GM21360 (cell line): ENCODE measurements around the gene NAV2.

Experiments used
- ATAC-seq: cut with Tn5 transposase; IDR thresholded peaks from one replicate; pipeline ENCODE4 v1.9.1; 2021; ENCODE audit warnings: mild to moderate bottlenecking, moderate library complexity; ENCODE audit not compliant: unreplicated experiment

The NAV2 gene, protein sequence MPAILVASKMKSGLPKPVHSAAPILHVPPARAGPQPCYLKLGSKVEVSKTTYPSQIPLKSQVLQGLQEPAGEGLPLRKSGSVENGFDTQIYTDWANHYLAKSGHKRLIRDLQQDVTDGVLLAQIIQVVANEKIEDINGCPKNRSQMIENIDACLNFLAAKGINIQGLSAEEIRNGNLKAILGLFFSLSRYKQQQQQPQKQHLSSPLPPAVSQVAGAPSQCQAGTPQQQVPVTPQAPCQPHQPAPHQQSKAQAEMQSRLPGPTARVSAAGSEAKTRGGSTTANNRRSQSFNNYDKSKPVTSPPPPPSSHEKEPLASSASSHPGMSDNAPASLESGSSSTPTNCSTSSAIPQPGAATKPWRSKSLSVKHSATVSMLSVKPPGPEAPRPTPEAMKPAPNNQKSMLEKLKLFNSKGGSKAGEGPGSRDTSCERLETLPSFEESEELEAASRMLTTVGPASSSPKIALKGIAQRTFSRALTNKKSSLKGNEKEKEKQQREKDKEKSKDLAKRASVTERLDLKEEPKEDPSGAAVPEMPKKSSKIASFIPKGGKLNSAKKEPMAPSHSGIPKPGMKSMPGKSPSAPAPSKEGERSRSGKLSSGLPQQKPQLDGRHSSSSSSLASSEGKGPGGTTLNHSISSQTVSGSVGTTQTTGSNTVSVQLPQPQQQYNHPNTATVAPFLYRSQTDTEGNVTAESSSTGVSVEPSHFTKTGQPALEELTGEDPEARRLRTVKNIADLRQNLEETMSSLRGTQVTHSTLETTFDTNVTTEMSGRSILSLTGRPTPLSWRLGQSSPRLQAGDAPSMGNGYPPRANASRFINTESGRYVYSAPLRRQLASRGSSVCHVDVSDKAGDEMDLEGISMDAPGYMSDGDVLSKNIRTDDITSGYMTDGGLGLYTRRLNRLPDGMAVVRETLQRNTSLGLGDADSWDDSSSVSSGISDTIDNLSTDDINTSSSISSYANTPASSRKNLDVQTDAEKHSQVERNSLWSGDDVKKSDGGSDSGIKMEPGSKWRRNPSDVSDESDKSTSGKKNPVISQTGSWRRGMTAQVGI (N-terminal part only)

DNA sequence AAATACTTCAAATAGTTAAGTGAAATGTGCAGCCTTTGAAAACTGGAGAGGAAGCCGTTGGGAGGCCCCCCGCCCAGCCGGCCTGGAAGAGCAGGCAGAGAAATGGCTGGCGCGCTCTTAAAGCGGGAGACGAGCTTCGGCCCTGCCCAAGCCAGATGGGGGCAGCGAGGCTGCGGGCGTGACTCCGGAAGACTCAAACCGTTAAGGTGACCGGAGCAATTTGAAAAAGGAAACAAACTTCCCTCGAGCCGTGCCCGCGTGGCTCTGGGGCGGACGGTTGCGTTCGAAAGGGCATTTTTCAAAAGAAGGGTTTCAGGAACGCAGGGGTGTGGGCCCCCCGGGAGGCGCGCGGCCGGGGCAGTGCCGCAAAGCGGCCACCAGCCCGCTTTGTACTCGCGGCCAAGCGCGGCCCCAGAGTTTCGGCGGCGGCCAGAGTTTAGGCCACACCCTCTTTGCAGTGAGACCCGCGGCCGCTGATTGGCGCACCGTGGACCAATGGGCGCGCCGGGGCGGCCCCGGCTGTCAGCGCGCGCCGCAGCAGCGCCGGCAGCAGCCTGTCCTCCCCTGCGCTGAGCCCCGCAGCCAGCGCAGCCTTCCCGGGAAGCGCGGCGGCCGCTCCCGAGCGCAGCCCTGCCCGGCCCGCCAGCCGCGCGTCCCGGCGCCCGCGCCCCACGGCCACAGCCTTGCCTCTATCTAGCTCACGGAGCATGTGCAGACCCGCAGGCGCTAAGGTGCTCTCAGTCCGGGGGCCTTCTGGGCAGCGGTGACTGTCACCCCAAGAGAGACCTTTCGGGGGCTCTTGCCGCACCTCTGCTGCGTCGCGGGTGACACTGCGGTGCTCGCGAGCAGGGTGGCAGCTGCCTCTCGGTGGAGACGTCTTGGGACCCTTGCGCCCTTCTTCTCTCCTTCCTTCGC lies at the start of gene NAV2:
NAV2 (plus strand) TSS at position 557 of the 915 bp plus-strand sequence. CDS start 859 bp downstream, outside the sequence.
- peak; percentile 99 for ATAC-seq

DNA sequence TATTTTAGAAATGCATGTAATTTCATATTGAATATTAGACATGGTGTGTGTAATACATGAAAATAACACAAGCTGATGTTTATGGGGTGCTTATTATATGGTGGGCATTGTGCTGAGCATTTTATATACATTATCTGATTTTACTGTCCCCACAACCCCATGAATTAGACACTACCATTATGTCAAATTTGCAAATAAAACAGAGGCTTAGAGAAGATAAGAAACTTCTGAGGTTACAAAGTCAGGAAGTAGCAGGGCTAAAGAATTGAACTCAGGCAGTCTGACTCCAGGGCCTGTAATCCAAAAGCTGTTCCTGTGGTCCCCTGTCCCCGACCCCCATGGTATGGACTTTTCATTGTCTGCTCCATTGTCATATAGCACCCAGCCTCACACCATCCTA lies 49.4 kb upstream of the NAV2 start:
- ATAC-seq: no peak

DNA sequence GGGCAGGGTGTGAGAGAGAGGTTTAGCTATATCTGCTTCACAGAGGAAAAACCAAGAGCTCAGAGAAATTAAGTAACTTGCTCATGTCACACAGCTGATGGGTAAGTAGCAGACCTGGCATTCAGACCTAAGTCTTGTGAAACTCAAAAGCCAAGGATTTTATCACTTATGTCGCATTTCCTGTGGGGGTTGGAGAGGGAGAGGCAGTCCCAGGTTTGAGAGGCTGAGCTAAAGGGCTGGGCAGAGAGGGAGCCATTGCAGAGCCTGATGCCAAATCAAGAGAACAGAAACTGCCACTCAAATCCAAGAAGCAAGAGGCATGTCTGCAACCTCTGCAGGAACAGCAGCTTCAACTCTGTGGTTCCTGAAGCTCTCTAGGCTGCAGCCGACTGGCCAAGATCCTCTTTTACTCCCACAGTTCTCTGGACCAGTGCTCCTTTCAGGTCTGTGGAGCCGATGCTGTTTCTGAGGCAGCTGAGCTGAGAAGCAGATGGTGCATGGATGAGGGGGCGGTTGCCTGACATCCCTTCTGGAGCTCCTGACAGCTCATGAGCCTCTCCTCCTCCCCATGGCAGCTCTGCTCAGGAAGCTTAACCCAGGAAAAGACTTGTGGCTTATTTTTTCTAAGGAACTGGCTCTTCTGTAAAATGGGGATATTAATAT lies 47.6 kb upstream of the NAV2 start:
- no peak for ATAC-seq

DNA sequence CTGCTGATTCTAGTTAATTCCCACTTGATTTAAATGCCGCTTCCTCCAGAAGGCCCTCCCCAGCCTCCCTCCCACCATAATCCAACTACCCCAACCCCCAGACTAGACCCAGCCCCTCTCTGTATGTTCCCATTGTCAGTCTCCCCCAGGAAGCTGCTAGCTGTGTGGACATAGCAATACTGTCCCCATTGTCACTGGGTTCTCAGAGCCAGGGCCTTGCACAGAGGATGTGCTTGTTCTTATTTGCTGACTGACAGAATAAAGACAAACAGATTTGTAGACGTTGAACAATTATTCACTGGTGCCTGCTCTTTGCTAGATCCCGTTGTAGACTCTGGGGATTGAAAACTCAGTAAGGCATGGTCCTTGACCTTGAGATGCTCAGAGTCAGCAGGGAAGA lies 45.7 kb upstream of the NAV2 start:
- no peak for ATAC-seq

DNA sequence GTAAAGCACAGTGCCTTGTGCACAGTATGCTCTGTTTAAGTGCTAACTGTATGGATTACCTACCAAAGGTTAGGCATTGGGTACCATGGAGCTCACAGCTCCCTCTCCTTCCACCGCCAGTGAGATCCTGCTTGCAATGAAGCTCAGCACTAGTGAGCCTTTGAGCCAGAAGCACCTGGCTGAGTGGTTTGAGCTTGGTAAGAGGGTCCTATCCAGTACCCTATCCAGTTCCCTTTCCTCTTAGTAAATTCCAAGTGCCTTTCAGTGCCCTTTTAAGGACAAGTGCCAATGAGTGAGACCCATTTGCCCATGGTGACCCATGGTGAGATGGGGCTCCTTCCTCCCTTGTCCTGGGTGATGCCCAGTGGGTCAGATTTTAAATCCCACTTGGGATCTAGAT lies 43.1 kb upstream of the NAV2 start:
- no peak for ATAC-seq

DNA sequence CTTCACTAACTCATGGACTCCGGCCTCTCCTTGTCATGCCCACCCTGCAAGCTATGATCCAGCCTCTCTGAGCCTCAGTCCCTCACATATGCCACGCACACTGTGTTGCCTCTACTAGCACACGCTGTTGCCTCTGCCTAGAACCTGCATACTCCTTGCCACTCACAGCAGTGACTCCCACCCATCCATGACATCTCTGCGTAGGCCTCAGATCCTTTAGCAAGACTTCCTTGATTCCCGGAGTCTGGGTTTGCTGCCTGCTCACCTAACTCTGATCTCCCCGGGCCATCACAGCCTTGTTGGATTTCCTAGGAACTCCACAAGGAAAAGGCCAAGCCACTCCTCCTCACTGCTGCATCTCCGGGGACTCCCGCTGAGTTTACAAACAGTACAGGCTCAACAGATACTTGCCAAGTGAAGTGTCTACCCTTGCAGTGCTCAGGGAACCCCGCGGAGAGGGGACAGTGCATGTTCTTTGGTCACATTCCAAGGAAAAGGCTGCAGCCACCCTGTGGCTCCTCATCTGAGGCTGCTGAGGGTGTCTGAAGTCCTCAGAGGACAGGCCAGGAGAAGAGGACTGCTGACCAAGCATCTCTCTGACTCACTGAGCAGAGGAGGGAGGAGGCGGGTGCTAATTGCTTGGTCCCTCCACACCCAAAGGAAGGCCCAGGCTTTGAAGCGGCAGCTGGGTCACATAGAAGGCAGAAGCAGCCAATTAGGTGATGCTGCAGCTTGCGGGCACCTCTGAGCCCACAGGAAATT lies 42.4 kb upstream of the NAV2 start:
- no peak for ATAC-seq

DNA sequence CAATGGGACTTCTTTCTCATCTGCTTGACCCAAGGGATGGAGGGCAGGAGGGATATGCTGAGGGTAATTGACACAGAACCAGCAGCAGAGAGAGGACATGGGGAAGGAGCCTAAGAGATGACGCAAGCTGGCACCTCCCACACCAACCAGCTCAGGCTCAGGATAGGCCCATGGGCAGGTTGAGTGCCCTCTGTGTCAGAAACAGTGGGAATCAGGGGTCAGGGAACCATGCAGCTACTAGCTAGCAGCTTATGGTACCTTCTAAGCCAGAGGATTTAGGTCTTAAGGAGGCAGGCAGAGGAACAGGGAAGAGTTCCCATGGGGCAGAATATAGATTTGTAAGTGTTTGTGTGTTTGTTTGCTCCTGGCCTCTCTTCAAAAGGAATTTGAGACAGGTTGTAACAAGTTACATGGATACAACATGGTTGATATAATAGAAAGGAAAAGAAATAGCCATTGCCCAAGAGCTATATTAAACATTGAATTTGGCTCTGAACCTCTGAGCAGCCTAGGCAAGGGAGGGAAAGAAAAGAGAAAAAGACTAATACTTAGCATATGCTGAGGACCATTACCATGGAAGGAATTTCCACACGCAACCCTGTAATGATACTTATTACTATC lies 39.9 kb upstream of the NAV2 start:
- no peak for ATAC-seq

DNA sequence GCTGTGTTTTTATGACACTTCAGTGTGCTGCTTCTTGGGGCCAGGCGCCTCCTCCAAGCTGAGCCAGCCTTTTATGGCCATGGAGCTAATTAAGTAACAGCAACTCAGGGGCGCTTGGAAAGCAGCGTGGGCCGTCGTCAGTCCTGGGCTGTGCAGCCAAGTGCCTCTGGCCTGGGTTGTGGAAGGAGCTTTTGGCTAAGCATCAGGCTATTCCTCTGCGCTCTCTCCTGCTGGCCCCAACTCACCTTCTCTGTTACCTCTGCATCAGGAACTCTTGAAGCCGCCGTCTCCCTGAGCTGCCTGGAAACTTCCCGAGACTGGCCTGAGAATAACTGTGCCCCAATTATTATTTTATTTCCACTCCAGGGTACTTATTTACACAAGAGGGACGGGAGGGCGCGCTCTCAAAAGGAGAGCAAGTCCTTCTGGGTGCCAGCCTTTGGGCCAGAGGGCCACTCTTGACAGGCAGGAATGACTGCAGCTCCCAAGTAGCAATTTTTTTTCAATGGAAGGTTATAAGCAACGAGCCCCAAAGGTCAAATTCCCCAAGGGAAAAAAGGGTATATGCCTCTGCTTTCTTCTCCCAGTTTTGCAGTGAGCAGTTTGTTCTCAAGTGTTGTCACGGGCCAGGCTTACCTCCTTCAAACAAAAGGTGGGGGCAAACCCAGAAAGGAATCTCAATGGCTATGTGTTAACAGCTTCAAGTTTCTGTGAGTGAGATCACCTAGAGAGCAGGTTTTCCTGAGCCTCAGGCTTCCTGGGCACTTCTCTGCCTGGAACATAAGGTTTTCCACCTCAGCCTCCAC lies 38.5 kb upstream of the NAV2 start:
- ATAC-seq: no peak

DNA sequence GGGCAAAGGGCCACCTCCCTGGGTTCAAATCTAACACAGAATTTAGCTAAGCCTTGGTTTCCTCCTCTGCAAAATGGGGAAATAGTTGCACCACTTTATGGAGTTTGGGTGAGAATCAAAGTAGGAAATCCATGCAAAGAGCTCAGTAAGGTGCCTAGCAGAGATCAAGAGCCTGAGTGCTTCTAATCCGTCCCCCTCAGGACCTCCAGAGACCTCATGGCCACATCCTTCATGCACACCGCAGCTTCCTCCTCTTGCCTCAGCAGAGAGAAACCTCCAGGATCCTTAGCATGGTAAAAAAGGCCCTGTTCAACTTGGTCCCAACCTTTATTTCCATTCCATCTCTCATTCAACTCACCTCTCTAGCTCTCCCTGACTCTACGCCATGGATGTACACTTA lies 37.8 kb upstream of the NAV2 start:
- no peak for ATAC-seq

DNA sequence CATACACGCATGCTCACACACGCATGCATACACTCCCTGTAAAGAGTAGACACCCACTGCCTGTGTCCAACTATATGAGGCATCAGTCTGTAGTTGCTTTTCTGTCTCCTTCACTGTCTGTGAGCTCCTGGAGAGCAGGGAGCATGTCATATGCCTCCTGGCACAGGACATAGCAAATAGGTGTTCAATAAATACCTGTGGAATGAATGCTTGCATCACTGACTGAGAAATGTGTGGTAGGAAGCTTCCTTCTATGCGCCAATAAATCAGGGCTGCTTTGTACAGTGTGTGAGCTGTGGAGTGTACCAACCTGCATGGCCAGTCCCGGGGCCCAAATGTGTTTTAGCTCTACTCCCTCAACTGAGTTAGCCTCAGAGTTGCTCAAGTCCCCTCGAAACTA lies 37.2 kb upstream of the NAV2 start:
- ATAC-seq: no peak

DNA sequence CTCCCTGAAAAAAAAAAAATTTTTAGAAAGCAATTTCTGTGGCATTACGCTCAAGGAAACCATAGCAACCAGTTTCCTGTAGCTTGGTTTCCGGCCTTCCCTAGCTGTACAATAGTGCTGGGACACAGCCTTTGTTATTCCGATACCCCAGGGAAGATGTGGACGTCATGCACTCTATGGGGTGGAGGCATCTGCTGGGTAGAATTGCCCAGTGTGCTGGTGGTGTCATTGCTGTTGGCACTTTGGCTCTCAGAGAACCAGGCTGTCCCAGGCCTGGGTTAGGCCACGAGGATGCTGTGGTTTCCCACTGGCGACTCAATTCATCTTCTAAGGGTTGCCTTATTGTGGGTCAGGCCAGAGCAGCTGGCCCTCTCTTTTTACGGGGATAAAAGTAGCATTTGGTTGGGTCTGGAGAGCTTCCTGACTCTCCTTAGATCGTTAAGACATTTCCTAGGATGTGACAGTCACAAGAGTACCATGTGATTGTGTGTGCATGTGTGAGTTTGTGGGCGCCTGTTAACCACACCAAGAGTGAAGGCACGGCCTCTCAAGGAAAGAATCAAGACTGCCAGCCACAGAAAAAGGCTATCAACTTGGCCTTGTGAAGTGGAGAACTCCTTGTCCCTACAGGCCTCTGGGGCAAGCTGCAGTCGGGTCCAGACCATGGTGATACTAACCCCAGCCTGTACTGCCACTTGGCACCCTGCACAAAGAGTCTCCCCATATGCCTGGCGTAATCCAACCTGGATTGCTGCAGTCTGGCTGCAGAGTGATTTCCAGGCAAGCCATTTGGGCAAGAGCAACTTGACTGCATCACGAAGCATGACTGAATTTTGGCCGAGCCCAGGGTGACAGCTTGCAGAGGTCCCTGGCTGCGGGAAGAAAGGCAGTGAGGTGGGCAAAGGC lies 35.9 kb upstream of the NAV2 start:
- no peak for ATAC-seq

DNA sequence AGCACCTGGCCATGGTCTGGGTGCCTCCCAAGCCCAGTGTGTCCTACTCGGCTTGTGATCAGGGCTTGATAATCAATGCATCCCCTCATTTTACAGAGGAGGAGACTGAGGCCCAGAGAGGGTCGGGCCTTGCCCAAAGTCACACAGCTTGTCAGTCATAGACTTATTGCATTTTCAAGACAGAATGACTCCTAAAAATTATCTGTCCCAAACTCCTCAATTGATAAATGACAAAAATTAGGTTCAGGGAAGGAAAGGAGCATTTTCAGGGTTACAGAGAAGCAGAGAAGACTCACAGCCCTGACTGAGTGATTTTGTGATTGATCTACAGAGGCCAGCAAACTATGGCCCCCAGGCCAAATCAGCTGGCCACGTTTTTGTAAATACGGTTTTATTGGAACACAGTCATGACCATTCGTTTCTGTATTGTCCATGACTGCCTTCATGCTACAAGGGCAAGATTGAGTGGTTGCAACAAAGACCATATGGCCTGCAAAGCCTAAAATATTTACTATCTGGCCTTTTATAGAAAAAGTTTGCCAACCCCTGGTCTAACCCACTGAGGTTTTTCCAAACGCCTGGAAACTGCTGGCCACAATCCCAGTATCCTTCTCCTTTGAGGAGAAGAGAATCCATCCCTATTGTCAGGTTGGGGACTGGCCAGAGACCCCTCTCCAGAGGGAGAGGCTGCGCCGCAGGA lies 35.1 kb upstream of the NAV2 start:
- no peak for ATAC-seq

DNA sequence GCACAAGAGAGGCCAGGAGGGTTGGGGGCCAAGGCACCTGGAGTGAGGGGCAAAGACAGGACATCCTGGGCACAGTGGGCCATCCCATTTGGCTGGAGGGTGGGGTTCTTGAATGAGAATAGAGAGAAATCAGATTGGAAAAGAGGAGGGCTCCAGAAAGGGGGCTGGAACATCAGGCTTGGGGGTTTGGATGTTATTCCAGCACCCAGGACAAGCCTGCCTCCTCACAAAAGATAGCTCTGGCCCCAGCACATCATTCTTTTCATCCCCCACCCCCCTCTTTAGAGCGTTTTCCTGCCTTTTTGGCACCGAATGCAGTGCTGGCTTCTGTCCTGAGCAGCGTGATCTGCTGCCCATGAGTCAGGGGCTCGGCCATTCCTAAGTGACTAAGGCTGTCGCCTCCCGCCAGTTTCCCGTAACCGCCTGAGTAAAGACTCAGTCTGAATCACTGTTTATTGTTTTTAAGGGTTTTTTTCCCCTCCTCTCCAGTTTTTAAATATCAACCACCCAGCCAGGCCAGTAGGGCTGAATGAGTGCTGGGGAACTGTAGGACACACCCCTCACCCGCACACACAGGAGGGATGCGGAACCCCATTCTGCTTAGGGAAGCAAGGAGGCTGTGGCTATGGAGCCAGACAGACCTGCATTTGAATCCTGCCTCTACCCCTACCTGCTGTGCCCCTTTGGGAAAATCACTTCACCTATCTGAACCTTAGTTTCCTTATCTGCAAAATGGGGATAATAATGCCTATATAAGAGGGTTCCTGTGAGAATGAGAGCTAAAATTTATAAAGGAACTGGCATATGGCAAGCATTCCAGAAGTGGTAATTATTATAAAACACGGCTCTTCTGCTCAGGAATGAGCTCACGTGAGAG lies 32.4 kb upstream of the NAV2 start:
- no peak for ATAC-seq

DNA sequence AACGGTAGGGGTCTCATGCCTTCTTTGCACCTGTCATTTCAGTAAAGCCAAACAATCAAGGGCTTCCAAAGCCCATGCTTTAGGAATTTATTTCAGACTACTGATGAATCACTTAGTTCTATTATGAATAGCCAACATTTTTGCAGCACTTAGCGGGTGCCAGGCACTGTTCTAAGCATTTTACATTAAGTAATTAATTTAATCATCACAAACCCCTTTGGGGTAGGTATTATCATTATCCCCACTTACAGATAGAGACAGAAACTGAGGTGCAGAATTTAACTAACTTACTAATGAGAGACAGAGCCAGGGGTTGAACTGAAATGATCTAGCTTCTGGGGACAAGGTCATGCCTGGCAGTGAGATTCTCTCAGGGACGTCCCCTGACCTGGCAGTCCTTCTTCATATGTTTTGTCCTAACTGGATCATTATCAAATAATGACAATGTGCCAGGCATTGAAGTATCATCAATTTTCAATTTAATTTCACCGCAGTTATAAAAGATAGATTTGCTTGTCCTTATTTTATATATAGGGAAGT lies 31.7 kb upstream of the NAV2 start:
- no peak for ATAC-seq

DNA sequence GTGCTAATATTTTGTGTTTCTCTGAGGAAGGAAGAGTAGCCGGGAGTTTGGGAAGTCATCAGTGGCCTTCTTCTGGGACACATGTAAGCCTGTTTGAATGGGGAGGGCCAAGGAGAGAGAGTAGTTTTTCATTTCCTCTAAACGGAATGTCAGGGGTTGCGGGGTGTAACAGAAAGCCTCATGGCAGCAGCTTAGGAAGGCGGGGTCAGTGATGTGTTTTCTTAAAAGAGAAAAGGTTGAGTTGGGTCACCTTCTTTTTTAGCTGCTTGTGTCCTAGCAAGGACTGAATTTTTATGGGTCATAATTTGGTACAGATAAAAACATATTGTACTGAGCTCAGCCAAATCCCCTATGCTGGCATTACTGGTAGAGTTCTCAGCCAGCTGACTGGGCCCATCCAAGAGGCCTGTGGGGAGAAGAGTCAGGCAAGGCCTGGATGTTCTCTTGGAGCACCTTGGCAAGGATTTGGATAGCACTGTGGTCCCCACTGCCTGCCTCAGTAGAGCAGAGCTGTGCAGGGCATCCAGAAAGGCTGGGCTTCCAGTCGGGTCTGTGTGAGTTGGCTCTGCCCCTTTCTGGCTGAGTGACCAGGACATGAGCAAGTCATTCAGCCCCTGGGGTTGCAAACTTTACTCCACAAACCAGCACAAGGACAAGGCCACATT lies 29.4 kb upstream of the NAV2 start:
- ATAC-seq: no peak
